C4-2B (cell line): Measurements from ENCODE around the gene NKX1-1.
"Not testable (repeated sequence)": the region's sequence is repeated elsewhere in the genome, so short reads cannot be mapped to it uniquely, and the experiment has no call there.

Experiments
- H3K27ac ChIP-seq: fragments of 450-650 bp; 2 replicates; pipeline ENCODE4 v1.5.1; 2017
- ZFX ChIP-seq: fragments of 450-650 bp; IDR thresholded peaks from 2 replicates; pipeline ENCODE4 v1.6.1; 2017
- TF ChIP-seq, protein P1 (sequence below): fragments of 450-650 bp; conservative IDR thresholded peaks from 2 replicates; pipeline ENCODE4 v1.5.1; 2017; ENCODE audit warnings: mild to moderate bottlenecking

NKX1-1 gene

DNA sequence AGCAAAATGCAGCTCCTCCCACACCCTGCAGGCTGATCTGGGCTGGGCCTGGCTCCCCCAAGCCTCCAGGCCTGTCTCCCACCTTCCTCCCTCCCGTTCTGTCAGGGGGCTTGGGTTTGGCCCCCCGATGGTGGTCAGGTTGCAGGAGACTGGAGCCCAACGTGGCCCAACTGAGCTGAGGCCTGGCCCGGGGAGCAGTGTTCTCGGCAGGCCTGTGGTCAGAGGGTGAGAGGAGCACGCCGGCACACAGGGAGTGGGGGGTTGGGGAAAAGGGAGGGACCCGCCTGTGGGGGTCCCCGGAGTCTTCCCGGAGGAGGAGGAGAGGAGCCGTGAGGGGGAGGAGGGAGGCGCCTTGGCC is 43.2 kb upstream of the NKX1-1 start:
- H3K27ac ChIP-seq: no peak overlapping the region
- TF ChIP-seq ZFX: no peak
- TF ChIP-seq, protein P1, sequence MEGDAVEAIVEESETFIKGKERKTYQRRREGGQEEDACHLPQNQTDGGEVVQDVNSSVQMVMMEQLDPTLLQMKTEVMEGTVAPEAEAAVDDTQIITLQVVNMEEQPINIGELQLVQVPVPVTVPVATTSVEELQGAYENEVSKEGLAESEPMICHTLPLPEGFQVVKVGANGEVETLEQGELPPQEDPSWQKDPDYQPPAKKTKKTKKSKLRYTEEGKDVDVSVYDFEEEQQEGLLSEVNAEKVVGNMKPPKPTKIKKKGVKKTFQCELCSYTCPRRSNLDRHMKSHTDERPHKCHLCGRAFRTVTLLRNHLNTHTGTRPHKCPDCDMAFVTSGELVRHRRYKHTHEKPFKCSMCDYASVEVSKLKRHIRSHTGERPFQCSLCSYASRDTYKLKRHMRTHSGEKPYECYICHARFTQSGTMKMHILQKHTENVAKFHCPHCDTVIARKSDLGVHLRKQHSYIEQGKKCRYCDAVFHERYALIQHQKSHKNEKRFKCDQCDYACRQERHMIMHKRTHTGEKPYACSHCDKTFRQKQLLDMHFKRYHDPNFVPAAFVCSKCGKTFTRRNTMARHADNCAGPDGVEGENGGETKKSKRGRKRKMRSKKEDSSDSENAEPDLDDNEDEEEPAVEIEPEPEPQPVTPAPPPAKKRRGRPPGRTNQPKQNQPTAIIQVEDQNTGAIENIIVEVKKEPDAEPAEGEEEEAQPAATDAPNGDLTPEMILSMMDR: no peak

DNA sequence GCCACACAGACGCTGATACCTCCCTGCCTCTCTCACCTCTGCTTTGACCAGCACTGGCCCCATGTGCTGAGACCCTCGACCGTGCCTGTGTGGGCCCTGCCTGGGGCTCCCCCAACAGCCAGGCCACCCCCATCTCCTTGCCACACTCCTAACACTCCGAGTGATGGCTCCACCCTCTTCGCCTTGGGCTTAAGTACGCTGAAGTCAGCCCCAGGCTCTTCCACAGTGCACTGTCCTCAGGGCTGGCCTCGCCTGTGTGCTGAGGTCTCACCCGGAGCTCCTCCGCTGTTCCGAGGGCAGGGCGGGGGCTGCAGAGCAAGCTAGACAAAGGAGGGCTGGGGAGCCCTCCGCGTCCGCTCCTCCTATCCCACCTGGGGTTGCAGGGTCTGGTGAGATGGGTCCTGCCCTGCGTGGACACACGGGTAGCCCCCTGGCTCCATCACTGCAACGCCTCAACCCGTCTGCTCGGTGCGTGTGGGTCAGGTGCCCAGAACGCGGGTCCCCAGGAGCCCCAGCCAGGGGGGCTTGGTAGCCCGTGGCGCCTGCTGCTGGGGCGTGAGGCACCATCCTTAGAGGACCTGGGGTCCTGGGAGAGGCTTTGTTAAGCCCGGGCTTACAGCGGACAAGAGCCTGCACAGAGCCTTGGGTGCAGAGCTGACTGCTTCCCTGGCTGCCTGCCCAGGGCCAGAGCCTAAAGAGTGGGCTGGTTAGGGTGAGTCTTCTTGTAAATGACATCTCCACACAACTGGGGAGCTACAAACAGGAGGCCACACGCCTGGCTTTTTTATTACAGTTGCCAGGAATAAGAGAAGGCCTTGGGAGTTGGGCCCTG is 42.6 kb upstream of the NKX1-1 start:
- no peak for TF ChIP-seq ZFX
- TF ChIP-seq, protein P1: no peak
- H3K27ac ChIP-seq: no peak overlapping the region

DNA sequence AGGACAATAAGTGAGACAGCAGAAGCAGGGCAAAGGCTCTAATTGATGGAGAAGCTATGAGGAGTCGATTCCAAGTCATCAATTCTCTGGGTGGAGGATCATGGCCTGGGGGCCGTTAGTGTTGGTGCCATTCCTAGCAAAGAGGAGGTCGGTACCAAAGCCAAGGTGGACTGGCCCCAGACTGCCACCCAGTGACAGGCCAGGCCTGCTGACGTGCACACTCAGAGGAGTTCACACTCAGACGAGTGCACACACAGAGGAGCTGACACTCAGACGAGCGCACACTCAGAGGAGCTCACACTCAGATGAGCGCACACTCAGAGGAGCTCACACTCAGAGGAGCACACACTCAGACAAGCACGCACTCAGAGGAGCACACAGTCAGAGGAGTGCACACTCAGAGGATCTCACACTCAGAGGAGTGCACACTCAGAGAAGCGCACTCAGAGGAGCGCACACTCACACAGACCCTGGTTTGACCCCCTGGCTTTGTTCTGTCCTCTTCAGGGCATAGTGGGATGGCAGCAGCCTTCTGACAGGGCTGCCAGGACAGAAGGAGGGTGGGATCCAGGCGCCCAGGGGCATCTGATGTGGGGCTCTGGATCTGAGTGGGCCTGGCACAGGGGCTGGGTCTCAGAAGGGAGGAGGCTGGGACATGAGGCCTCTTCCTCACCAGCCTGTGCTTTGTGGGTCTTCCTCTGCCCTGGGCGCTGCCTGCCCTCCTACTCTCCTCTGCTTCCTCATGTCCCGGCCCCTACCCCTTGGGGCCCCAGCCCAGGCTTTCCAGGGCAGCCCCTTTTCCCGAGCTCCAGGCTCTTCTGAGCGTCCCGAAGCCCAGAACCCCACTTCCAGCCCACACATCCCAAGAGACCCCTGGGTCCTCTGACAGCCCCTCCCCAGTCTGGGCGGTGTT is 41.7 kb upstream of the NKX1-1 start:
- H3K27ac ChIP-seq: no peak overlapping the region
- TF ChIP-seq ZFX: no peak
- TF ChIP-seq, protein P1: no peak

DNA sequence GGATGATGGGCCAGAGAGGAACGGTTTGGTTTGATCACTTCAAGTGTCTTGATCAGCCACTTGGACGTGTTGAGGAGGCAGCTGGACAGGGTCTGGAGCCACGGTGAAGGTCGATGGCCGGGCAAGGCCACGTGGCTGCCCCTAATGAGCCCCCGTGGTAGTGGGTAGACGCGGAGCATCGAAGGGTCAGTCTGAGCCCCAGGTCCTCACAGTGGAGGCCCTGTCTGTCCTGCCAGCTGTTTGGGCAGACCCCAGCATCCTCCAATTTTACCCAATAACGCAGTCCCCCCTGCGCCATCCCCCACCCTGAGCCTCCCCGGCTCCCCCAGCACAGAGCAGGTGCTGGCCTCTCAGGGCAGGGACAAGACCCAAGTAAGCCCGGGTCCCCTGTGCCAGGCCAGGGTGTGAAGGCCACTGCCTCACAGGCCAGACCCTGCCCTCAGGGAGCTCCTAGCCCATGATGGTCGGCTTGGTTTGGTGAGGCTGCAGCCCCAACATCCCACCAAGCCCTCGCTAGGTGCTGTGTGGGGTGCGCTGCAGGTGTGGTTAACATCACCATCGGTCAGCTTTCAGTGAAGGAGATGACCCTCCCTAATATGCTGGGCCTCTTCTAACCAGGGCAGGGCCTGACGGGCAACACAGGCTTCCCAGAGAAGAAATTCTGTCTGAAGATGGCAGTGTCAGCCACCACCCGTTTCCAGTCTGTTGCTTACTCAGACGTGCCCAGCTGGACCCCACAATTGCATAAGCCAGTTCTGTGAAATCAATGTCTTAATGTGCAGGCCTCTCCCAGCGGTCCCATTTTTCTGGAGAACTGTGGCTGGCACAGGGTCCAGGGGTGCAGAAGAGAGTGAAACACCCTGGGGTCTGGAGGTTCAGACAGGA is 40.5 kb upstream of the NKX1-1 start:
- no peak overlapping the region for H3K27ac ChIP-seq
- TF ChIP-seq, protein P1: no peak
- no peak for TF ChIP-seq ZFX

DNA sequence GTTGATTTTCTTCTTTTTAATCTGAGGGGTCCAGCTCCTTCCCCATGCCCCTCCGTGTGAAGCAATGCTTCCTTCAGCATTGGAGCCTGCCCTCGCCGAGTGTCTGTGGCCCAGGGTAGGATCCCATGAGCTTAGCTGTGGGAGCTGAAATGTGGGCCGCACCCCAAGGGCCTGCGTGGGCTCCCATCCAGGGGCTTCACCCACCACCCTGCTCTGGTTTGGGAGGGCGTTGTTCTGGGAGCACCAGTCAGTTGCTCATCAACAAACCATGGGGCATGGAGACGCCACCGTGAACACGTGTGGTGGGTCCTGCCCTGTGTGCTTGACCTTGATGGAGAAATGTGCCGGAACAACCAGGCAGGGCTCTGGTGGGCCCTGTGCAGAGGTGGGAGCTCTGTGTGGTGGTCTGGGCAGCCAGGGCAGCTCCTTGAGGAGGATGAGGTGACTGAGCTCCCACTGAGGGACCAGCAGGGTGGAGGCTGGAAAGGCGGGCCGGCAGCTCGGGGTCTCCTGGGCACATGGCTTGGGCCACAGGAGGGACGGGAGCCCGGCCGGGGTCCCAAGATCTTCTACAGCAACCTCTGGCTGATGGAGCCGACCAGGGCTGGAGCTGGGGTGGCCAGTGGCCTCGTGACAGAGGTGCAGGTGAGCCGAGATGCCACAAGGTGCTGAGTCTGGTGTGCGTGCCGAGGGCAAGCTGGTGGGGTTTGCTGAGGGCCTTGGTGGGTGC is 39.6 kb upstream of the NKX1-1 start:
- H3K27ac ChIP-seq: no peak overlapping the region
- TF ChIP-seq, protein P1: no peak

DNA sequence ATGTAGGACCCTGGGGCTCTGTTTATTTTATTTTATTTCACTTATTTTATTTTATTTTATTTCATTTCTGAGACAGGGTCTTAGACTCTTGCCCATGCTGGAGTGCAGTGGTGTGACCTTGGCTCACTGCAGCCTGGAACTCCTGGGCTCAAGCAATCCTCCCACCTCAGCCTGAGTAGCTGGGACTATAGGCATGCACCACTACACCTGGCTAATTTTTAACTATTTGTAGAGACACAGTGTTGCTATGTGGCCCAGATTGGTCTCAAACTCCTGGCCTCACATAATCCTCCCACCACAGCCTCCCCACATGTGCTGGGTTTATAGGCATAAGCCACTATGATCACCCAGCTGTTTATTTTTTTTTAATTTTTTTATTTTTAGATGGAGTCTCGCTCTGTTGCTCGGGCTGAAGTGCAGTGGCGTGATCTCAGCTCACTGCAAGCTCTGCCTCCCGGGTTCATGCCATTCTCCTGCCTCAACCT is 37.5 kb upstream of the NKX1-1 start:
- H3K27ac ChIP-seq: not testable (repeated sequence)

DNA sequence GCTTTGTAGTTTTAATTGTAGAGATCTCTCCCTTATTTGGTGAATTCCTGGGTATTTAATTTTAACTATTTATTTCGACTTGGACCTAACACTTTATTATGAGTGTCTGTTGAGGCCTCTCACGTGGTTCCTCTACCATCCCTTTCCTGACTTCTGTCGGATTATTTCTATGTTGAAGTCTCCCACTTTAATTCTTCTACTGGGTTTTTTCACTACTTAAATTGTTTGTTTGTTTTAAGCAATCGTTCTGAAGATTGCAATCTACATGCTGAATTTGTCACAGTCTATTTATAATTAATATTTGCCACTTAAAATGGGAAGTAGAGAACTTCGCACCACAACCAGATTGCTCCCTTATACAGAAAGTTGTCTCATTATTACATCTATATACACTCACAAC is 20.8 kb upstream of the NKX1-1 start:
- no peak overlapping the region for H3K27ac ChIP-seq
- TF ChIP-seq ZFX: no peak
- TF ChIP-seq, protein P1: no peak
